ENCODE data around the gene NUMBL.

GRCh38 chr19:40641281-40641680 is 49.2 kb downstream of the NUMBL start:
- TF ChIP-seq CTCF (IDR thresholded peaks at IDR 0.05; ENCODE audit: poor library complexity, severe bottlenecking) (no peak), POLR2AphosphoS5 (IDR thresholded peaks at IDR 0.05) (no peak), MXI1 (conservative IDR thresholded peaks at IDR 0.05; ENCODE audit: poor library complexity, severe bottlenecking) (no peak), EZH2 (IDR thresholded peaks at IDR 0.05; ENCODE audit: borderline replicate concordance, insufficient read depth, low read length, poor library complexity, severe bottlenecking) (no peak)

Data from neural cell (in vitro differentiated cells).